Bronchial epithelial cell (primary cell): ENCODE data around the gene ENTR1. TPM values are rescaled to one million over a fixed set of nuclear protein-coding genes. Genes with fewer than 3 reads are reported as not detected.
A peak's percentile ranks its signal among the peaks of the same experiment; 100 is the strongest.

Source experiments
- DNase-seq: peaks from one replicate; pipeline ENCODE4 v3.0.0-alpha.2; 2010; ENCODE audit warnings: low read depth
- FAIRE-seq: peaks from 2 replicates; lab custom pipeline; 2011; peaks lifted over from hg19 to GRCh38; lab: Jason Lieb, UNC
- H3K27me3 ChIP-seq: 2 replicates; pipeline ENCODE4 v1.5.1; 2011; ENCODE audit warnings: low read length; ENCODE audit not compliant: control insufficient read depth, insufficient read depth
- H3K36me3 ChIP-seq: 2 replicates; pipeline ENCODE4 v1.5.1; 2011; ENCODE audit warnings: low read length; ENCODE audit not compliant: control insufficient read depth, insufficient read depth
- H3K4me3 ChIP-seq: 2 replicates; pipeline ENCODE4 v1.5.1; 2011; ENCODE audit warnings: mild to moderate bottlenecking, low read depth, low read length, control low read depth
- total RNA-seq: library from RNA; depleted of rRNA; stranded (reverse); fragments of >200 nt; gene quantifications from 2 replicates; pipeline ENCODE4 v1.2.1, GENCODE V29; 2014
- TF ChIP-seq, protein P1 (sequence below): IDR thresholded peaks from 2 replicates; pipeline ENCODE4 v1.5.1; 2011; ENCODE audit warnings: mild to moderate bottlenecking, moderate library complexity, low read length, control low read depth, inconsistent platforms; ENCODE audit not compliant: insufficient read depth, severe bottlenecking

Gene ENTR1
- total RNA-seq, 1 donor from 2014 or later, result 89.0 TPM

DNA sequence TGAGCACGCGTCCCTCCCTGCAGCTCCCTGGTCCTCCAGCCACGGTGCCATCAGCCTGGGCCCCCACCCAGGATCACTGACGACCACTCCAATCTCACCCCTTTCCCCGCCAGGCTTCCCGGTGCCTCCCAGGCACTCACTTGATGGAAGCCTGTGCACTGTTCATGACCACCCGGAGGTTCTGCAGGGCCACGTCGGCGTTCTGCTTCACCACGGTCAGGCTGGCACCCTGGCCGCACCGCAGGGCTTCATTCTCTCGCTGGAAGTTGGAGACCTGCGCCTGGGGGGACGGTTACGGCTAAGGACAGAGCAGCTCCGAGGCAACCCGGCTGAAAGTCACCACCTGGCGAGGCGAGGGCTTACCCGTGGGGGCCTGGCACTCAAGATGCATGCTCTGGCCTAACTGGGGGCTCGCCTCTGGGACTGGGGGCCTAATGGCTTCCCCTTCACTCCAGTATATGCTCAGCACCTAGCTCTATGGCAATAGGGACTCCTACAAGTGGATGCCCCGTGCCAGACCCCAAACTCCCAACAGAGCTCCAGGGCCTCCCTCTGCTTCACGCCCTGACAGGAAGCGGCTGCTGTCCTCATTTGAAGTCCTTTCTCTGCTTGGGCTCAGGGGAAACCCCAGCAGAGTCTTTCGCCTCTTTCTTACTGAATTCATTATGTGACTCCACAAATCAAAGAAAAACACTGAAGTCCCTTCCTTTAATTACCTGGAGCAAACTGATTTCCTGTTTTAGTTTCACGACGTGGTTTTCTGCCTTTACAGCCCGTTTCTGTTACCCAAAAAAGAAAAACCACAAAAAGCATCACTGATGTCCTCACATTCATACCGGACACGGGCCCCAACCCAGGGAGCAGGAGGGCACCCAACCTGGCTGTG is 6.3 kb downstream of the ENTR1 start:
- TF ChIP-seq, protein P1, sequence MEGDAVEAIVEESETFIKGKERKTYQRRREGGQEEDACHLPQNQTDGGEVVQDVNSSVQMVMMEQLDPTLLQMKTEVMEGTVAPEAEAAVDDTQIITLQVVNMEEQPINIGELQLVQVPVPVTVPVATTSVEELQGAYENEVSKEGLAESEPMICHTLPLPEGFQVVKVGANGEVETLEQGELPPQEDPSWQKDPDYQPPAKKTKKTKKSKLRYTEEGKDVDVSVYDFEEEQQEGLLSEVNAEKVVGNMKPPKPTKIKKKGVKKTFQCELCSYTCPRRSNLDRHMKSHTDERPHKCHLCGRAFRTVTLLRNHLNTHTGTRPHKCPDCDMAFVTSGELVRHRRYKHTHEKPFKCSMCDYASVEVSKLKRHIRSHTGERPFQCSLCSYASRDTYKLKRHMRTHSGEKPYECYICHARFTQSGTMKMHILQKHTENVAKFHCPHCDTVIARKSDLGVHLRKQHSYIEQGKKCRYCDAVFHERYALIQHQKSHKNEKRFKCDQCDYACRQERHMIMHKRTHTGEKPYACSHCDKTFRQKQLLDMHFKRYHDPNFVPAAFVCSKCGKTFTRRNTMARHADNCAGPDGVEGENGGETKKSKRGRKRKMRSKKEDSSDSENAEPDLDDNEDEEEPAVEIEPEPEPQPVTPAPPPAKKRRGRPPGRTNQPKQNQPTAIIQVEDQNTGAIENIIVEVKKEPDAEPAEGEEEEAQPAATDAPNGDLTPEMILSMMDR, result no peak
- Histone ChIP-seq H3K4me3 (no peak overlapping the region), H3K27me3 (no peaks in the 10 kb centered on the region), H3K36me3 (peaks cover 32% of the 10 kb centered on the region)
- FAIRE-seq (no peak), DNase-seq (no peak)

DNA sequence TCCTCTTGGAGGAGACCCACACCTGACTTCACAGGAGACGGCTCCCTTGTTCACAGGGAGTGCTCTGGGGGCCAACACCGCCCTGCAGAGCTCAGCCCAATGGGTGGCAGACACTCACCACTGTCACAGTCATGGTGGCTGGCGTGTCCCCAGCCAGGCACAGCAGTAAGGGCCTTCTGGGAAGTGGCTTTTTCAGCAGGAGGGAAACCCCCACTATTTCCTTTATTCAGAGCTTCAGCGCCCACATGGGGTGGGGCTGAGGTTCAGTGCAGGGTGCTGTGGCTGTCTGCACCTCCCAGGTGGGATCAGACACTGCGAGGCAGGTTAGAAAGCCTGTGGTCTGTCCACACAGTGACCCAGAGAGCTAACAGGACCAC is 6.9 kb downstream of the ENTR1 start:
- no peaks in the 10 kb centered on the region for H3K27me3 ChIP-seq
- TF ChIP-seq, protein P1, result no peak
- DNase-seq (no peak), FAIRE-seq (no peak)
- H3K36me3 ChIP-seq, result peaks cover 34% of the 10 kb centered on the region
- no peak overlapping the region for H3K4me3 ChIP-seq

DNA sequence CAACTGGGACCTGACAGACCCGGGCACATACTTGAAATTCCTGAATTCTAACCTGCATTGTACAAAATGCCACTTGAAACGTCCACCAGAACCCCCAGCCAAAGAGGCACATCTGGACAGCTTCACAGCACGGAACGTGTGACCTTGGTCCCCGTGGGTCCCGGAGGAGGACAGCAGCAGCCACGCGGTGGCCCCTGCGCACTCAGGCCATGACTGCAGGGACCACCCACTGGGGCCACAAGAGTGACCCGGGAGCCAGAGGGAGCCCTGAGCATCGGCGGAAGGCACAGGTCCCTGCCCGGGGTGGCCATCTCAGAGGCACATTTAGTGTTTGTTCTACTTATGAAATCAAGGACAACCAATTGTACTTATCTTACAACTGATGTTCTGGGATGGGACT is 8.3 kb downstream of the ENTR1 start:
- TF ChIP-seq, protein P1, result no peak
- peaks cover 32% of the 10 kb centered on the region for H3K36me3 ChIP-seq
- H3K27me3 ChIP-seq, result no peaks in the 10 kb centered on the region
- FAIRE-seq (no peak), DNase-seq (no peak)
- H3K4me3 ChIP-seq, result no peak overlapping the region

DNA sequence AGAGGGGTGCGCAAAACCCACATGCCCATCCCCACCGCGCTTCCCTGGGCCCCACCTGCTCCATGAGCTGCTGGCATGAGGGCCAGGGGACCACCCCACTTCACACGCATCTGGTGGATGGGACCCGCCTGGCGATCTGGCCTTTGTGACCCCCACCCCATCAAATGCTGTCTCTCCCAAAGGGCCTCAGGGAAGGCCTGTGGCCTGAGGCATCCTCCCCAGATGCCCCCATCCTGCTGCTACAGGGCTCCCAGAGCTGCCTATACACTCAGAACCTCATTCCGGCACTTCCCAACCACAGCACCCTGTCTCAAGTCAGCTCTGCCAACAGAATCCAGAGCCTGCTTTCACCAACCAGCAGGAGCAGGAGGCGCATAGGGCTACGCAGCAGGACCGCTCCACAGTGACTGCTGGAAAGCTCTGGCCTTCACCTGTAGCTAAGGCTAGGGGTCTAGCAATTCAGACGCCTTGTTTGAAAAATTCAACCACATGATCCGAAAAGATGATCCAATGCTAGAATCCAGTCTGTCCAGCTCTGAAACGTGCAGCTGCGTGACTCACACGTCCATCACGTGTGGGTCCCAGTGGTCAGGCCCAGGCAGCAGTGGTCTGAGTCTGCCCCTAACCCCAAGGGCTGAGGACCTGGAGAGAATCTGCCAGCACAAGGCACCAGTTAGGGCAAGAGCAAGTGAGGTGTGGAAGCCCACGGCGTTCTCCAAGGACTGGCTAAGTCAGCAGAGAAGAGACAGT is 9.1 kb downstream of the ENTR1 start:
- Histone ChIP-seq H3K27me3 (no peaks in the 10 kb centered on the region), H3K4me3 (no peak overlapping the region), H3K36me3 (peaks cover 33% of the 10 kb centered on the region)
- FAIRE-seq, result no peak
- DNase-seq, result no peak
- TF ChIP-seq, protein P1, result no peak

DNA sequence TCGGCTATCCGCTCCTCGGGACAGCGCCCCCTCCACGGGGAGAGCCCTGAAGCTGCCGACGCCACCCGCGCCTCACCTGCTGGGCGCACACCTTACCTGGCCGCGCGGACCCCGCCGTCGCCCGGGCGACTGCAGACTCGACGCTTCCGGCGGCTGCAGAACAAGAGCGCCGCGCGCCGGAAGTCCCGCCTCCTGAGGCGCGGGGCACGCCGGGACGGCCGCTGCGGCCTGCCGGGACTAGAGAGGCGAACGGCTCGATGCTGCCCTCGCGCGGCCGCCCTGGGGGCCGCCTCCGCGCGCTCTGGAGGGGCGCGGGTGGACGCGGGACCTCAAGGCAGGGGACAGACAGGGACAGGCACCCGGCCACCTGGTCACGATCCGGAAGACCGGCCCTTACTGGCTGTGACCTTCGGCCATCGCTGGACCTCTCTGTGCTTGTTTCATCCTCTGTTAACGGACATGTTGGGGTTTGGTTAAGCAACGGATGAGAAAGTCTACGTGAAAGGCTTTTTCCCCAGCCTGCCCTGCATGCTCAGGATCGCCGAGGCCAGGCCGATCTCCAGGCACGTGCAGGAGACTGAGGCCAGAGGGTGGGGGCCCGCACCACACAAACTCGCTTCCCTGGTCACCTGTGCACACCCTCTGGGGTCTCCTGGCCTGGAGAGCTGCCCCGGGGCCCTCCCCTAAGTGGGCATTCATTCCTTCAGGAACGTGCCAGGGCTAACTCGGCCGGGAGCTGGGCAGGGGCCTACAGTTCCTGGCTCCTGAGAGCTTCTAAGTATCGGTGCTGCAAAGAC is 10.2 kb downstream of the ENTR1 start, which contains the start of gene SNAPC4:
Gene SNAPC4, minus strand, starts transcription at position 133 of the 797 bp plus-strand sequence. CDS start 1,742 bp downstream, outside the sequence.
- Histone ChIP-seq H3K36me3 (peaks cover 37% of the 10 kb centered on the region), H3K27me3 (no peaks in the 10 kb centered on the region), H3K4me3 (peak within 1 kb of the TSS; percentile 87)
- peak; percentile 67 for DNase-seq
- FAIRE-seq, result no peak
- TF ChIP-seq, protein P1, result peak; percentile 88
